GM21576 (cell line): Measurements from ENCODE around the gene ASGR2.
"Not testable (repeated sequence)": the region's sequence is repeated elsewhere in the genome, so short reads cannot be mapped to it uniquely, and the experiment has no call there.

ENCODE experiments used
- ATAC-seq: cut with Tn5 transposase; IDR thresholded peaks from one replicate; pipeline ENCODE4 v1.9.1; 2021; ENCODE audit warnings: mild to moderate bottlenecking, moderate library complexity; ENCODE audit not compliant: unreplicated experiment

The ASGR2 gene

DNA sequence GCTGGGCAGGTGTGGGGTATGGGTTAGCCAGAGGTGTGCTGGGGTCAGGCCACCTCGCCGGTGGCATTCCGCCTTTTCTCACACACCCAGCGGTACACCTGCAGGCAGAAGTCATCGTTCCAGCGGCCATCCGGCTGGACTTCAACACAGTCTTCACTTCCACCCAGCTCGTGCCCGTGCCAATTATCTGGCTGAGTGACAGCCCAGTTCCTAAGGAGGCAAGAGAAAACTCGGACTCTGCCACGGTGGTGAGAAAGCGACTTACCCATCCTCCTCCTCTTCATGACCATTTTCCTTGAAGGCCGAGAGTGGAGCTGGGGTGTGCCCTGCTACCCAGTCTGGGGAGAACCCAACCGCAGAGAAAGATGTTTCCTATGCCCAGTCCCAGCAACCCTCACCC, 13.1 kb downstream of the ASGR2 start:
- no peak for ATAC-seq

DNA sequence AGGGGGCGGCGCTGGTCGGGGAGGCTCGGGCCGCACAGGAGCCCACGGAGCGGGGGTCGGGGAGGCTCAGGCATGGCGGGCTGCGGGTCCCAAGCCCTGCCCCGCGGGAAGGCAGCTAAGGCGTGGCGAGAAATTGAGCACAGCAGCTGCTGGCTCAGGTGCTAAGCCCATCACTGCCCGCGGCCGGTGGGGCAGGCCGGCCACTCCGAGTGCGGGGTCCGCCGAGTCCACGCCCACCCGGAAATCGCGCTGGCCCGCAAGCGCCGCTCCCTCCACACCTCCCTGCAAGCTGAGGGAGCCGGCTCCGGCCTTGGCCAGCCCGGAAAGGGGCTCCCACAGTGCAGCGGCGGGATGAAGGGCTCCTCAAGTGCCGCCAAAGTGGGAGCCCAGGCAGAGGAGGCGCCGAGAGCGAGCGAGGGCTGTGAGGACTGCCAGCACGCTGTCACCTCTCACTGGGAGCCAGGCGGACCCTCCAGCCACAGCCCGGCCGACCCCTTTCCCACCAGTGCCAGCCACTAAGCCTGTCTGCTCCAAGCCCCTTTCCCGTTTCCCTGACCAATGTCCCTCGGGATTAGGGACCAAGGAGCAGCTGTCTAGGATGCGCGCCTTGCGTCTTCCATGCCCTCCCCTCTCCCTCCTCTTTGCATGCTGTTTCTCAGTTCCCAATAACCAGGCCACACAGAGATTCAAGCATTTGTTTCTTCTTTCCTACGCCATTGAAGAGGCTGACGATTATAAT, 13.8 kb downstream of the ASGR2 start:
- ATAC-seq, result not testable (repeated sequence)

DNA sequence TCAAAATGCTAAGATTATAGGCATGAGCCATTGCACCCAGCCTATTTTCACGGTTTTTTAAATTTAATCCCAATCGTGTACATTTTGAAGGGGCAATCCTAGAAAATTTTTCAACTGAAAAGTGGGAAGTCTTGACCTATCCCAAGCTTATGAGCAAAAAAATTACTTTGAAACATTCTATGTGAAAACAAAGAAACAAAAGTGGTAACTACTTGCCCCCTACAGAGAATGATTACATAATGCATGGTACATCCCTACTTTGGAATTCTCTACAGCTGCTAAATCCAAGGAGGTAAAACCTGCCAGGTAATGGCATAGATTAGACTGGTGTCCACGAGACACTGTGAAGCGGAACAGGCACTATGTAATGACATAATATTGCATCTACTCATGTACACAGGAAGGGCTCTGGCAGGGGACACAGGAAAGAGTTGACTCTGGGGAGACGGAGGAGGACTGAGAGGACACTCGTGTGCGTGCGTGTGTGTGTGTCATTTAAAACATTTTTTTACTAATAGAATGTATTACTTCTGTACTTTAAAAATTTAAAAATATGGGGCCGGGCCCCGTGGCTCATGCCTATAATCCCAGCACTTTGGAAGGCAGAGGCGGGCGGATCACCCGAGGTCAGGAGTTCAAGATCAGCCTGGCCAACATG, 15.7 kb downstream of the ASGR2 start:
- no peak for ATAC-seq

DNA sequence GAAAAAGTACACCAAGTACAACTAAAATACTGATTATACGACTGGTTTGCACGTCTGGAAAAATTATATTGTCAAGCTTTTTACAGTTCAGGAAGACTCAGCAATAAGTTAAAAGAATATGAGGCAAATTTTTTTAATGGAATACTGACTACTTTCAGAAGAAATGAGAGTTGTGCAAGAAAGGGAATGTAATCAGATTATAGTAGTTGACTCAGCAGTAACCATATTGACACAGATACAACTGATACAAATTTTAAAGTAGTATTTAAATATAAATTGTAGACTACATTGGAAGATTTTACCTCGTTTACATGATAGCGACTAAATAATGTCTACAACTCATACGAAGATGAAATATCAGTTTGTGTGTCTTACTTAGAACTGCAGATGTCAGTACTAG, 16.7 kb downstream of the ASGR2 start:
- ATAC-seq, result no peak

DNA sequence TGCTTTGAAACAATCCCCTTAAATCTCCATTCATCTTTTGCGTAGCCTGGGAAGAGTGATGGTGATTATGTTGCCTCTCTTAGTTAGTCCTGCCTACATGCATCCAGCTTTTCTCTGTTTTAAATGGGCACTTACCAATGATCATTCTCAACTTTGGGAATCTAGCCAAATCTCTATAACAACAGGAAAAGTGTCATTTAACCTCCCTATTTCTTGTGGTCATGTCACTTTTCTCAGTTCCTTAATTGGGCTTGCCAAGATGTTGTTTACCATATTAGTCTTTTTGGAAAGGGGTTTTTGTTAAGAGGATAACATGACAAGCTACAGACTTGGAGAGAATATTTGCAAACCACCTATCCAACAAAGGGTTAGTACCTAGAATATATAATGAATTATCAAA, 19.0 kb downstream of the ASGR2 start:
- no peak for ATAC-seq

DNA sequence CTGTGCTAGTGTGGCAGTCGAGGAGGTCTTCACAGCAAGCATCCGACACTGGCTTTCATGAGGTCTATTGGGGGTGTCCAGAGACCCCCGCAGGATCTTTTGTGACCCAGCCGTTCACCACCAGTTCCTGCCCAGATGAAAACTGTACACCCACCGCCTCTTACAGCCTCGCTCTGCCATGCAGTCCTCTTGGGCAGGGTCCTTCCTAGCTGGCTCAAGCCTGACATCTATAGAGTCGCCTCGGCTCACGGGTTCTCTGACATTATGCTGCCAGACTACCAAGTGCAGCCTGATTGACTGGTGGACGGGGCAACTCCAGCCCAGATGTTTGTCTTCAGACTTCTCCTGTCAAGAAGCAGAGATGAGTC, 20.0 kb downstream of the ASGR2 start:
- no peak for ATAC-seq

DNA sequence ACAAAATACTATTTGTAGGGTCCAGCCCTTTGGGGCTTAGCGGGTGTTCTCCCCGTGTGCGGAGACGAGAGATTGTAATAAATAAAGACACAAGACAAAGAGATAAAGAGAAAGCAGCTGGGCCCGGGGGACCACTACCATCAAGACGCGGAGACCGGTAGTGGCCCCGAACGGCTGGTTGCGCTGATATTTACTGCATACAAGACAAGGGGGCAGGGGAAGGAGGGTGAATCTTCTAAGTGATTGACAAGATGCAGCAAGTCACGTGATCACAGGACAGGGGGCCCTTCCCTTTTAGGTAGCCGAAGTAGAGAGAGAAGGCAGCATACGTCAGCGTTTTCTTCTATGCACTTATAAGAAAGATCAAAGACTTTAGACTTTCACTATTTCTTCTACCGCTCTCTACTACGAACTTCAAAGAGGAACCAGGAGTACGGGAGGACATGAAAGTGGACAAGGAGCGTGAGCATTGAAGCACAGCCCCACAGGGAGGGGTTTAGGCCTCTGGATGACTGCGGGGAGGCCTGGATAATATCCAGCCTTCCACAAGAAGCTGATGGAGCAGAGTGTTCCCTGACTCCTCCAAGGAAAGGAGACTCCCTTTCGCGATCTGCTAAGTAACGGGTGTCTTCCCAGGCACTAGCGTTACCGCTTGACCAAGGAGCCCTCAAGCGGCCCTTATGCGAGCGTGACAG, 23.2 kb downstream of the ASGR2 start:
- not testable (repeated sequence) for ATAC-seq

DNA sequence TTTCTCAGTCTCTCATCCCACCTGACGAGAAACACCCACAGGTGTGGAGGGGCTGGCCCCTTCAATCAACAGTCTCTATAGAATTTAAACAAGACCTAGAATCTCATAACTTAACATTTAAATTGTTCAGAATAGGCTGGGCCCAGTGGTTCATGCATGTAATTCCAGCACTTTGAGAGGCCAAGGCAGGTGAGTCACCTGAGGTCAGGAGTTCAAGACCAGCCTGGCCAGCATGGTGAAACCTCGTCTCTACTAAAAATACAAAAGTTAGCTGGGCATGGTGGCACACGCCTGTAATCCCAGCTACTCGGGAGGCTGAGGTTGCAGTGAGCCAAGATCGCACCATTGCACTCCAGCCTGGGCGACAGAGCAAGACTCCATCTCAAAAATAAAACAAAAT, 25.1 kb downstream of the ASGR2 start:
- not testable (repeated sequence) for ATAC-seq

DNA sequence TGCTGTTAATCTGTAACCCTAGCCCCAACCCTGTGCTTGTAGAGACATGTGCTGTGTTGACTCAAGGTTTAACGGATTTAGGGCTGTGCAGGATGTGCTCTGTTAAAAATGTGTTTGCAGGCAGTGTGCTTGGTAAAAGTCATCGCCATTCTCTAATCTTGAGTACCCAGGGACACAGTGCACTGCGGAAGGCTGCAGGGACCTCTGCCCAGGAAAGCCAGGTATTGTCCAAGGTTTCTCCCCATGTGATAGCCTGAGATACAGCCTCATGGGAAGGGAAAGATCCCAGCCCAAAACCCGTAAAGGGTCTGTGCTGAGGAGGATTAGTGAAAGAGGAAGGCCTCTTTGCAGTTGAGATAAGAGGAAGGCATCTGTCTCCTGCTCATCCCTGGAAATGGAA, 26.2 kb downstream of the ASGR2 start:
- not testable (repeated sequence) for ATAC-seq

DNA sequence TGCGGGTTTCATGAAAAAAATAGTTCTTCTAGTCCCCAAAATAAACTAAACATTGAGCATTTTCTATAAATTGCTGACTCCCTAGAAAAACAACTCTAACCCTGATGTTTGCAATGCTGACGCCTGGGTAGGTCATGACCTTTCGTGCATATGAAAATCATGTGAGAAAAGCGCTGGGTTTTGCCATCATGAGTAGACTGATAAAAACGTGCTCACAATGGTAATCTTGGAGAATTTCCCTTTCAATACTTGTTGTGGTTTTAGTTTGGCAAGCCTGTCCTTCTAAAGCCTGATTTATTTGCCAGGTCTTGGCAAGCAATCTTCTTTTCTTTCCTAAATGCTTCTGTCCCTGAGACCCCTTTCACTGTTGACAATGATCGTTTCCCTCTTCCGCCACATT, 30.5 kb downstream of the ASGR2 start:
- ATAC-seq, result no peak

DNA sequence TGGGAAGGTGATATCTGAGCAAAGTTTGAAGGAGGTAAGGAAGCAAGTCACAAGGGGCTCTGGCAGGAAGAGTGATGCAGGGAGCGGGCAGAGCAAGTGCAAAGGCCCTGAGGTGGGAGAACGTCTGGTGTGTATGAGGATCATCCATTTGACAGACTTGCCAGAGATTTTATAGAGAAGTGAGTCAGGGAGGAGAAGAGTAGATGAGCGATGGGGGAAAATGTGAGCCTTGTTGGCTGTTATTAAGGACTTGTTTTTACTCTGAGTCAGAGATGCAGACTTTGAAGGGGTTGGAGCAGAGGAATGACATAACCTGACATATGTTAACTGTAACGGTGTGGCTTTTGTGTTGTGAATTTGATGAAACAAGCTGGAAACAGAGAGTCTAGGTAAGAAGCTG, 31.0 kb downstream of the ASGR2 start:
- no peak for ATAC-seq

DNA sequence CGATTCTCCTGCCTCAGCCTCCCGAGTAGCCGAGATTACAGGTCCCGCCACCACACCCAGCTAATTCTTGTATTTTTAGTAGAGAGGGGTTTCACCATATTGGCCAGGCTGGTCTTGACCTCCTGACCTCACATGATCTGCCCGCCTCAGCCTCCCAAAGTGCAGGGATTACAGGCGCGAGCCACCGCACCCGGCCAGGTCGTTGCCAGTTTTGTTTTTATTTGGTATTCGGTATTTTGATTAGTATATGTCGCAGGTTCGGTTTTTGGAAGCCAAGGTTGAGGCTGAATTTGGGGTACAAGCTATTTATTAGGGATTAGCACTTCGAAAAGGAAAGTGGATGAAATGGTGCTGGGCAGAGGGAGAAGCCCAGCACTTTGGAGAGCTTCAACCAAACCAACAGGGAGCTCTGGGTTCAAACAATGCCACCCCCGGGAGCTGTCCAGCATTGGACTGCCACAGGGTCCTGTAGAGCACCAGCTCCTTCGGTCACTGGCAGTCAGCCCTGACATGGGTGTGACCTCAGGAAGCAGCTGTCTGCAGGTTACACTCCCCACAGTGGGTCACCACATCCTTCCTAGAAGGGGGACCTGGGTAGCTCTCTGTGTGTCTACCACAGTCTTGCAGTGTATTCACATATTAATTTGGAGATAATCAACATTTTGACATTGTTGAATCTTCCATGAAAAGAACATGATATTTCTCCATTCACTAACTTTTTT, 33.1 kb downstream of the ASGR2 start:
- ATAC-seq, result no peak

DNA sequence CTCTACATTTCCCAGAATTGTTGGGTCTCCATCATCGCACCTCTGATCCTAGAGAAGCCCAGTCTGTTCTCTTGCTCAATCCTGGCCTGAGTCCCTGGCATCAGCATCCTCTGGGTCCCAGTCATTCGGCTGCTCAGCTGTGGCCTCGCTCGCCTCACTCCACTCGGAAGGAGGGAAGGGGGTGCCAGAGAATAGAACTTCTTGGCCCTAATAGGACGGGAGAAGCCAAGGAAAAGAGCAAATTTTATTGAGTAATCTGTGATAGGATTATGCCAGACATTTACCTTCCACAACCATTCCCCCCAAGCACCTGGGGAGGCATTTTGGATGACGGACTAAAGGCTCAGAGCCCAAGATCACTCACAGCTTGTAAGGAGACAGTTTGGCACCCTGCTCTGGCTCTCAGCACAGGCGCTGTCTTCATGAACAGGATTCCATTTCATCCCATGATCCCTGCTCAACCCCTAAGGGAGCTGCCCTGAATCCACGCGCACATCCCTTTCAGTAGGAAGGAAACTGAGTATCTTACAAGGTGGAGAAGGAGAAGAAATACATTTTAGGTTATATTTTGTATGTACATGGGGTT, 34.1 kb downstream of the ASGR2 start:
- no peak for ATAC-seq

DNA sequence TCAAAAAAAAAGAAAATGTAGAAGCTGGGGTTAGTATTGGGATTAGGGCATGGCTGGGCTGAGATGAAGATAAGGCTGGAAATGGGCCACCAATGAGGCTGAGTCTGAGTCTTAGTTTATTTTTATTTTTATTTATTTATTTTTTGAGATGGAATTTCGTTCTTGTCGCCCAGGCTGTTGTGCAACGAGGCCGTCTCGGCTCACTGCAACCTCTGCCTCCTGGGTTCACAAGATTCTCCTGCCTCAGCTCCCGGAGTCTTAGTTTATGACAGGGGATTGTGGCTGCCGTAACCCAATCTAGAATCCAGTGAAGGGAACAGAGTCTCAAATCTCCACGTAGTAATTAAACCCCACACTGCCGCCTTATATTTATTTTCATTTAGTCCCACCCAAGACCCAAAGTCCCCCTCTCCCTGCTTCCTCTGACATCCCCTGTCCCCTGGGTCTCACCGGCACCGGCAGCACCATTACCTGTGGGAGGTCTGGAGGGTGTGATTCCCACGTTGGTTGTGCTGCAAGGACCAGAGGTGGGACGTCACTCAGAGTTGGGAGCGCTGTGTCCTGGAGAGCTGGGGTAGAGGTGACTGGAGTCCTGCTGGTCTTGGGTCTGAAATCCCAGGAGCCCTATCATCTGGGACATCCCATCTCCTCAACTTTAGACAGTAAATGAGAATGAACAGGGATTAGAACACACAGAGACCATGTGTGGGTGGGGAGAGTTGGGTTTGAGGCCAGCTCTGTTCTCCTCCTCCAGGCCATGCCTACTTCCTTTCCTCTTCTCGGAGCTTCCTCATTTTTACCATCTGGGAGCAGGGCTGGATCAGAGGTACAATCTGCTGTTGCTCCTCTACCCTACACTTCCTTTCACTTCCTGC, 34.8 kb downstream of the ASGR2 start, which contains the start of gene CLEC10A:
CLEC10A (minus strand) TSS at position 671 of the 875 bp plus-strand sequence. CDS start 1,439 bp downstream, outside the sequence.
- no peak for ATAC-seq

DNA sequence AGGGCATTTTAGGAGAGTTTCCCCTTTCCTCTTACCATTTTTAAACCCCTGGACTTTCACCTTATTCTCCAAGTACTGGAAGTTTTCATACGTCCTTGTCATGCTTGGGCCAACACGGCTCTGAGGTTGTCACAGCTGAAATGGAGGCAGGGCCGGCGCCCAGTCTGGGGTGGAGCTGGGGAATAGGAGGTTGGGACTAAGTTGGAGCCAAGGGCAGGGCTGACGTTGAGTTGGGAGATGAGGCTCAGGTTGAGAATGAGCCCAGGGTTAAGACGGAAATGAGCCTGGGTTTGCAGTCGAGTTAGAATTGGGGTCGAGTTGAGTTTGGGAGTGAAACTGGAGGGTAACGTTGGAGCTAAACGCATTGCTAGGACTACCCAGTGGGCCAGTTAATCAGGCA, 35.9 kb downstream of the ASGR2 start:
- ATAC-seq, result no peak

DNA sequence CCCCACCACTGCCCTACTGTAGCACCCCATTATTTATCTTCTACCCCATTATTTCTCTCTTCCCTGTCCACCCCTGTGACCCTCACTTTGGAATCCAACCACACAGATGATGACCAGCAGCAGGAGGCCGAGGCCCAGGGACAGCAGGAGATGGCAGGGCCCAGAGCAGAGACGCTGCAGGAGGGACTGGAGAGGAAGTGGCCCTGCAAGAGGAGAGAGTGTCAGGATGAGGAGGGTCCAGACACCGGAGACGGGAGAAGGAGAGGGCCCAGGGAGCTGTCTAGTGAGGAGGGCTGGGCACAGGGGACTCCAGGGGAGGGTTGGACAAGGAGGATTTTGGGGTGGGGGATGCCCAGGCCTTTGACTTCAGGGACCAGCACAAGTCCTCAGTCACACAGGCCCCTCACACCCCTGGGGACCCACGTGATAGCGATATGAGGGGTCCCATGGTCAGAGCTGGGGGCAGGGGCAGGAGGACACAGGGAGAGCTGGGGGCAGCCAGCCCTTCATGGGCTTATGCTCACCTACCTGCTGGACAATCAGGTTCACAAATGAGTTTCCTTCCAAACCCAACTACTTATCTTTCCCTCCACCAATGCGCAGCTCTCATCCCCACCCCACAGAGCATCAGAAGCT, 36.6 kb downstream of the ASGR2 start:
- ATAC-seq, result no peak

DNA sequence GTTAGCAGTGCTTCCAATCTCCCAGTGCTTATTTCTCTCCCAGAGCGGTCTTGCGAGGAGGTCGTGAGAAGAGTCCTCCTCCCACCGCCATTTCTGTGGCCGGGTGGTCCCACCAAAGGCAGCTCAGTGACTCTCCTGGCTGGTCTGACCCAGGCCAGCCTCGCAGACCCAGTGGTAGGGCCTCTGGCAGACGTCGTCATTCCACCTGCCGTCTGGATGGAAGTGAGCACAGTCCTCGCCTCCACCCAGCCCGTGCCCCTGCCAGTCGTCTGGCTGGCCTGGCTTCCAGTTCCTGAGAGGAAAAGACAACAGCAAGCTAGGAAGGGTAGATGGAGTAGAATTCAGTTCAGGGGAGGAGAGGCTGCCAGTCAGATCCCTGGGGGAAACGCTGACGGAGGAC, 39.7 kb downstream of the ASGR2 start:
- ATAC-seq, result no peak

DNA sequence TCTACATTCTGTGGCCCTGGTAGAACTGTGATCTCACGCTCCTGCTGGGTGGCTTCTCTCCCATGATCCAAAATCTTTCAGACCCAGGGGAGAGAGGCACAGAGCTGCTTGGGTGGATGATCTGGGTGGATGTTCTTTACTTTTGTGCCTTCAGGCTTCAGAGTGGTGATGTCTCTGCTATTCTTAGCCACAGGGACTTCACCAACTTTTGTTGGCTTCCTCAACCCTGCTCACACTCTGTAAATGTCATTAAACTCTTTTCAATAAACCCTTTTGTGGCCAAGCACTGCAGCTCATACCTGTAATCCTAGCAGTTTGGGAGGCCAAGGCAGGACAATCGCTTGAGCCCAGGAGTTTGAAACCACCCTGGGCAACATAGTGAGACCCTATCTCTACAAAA, 42.2 kb downstream of the ASGR2 start:
- ATAC-seq, result no peak

DNA sequence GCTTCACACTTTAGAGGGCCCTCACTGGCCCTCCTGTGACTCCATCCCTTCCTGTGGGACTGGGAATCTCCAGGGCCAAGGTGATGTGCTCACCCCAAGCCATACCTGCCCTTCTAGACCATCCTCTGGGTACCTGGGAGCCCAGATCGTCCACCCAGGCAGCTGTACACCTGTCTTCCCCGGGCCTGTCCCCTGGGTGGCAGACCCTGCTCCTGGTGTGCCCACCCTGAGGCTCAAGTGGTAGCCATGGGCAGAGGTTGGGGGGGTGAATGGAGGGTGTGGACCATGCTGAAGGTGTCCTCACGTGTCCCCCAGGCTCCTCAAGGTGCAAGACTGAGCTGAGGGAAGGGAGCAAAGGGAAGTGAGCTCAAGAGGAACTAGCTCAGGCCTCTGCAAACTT, 43.9 kb downstream of the ASGR2 start:
- ATAC-seq, result no peak

DNA sequence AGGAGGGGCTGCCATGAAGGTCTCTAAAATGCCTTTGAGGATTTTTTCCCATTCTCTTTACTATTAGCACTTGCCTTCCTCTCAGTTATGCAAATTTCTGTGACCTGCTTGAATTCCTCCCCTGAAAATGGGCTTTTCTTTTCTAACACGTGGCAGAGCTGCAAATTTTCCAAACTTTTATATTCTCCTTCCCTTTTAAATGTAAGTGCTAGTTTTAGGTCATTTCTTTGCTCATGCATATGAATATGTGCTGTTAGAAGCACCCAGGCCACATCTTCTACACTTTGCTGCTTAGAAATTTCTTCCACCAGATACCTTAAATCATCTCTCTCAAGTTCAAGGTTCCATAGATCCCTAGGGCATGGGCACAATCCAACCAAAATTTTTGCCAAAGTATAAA, 46.4 kb downstream of the ASGR2 start:
- ATAC-seq, result no peak
